Measurements from ENCODE around the gene CSAG1.
"Not testable (repeated sequence)": the region's sequence is repeated elsewhere in the genome, so short reads cannot be mapped to it uniquely, and the experiment has no call there.

The CSAG1 gene, protein sequence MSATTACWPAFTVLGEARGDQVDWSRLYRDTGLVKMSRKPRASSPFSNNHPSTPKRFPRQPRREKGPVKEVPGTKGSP

DNA sequence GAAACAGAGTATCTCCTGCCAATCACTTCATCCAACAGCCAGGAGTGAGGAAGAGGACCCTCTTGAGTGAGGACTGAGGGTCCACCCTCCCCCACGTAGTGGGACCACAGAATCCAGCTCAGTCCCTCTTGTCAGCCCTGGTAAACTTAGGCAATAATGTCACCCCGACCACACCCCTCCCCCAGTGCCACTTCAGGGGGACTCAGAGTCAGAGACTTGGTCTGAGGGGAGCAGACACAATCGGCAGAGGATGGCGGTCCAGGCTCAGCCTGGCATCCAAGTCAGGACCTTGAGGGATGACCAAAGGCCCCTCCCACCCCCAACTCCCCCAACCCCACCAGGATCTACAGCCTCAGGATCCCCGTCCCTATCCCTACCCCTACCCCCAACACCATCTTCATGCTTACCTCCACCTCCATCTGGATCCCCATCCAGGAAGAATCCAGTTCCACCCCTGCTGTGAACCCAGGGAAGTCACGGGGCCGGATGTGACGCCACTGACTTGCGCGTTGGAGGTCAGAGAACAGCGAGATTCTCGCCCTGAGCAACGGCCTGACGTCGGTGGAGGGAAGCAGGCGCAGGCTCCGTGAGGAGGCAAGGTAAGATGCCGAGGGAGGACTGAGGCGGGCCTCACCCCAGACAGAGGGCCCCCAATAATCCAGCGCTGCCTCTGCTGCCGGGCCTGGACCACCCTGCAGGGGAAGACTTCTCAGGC lies at the start of gene CSAG1, which contains the start of gene MAGEA12:
Gene CSAG1 (minus strand): TSS at position 461 of the 715 bp plus-strand sequence. CDS start 1,261 bp downstream, outside the sequence.
Gene MAGEA12 (plus strand): TSS at position 497 of the 715 bp plus-strand sequence. CDS start 2,405 bp downstream, outside the sequence.
- no peak for ATAC-seq

DNA sequence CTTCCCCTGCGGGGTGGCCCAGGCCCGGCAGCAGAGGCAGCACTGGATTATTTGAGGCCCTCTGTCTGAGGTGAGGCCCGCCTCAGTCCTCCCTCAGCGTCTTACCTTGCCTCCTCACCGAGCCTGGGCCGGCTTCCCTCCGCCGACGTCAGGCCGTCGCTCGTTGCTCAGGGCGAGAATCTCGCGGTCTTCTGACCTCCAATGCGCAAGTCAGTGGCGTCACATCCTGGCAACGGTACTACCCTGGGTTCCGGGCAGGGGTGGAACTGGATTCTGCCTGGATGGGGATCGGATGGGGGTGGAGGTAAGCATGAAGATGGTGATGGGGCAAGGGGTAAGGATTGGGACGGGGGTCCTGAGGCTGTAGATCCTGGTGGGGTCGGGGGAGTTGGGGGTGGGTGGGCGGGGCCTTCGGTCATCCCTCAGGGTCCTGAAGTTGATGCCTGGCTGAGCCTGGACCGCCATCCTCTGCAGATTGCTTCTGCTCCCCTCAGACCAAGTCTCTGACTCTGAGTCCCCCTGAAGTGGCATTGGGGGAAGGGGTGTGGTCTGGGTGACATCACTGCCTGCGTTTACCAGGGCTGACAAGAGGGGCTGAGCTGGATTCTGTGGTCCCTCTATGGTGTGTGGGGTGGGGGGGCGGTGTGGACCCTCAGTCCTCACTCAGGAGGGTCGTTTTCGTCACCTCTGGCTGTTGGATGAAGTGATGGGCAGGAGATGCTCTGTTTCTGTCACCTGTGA lies 36.2 kb upstream of the CSAG1 start, which contains the start of gene MAGEA6:
Gene MAGEA6 (minus strand): TSS at position 141 of the 741 bp plus-strand sequence. CDS start 2,039 bp downstream, outside the sequence.
- not testable (repeated sequence) for ATAC-seq

DNA sequence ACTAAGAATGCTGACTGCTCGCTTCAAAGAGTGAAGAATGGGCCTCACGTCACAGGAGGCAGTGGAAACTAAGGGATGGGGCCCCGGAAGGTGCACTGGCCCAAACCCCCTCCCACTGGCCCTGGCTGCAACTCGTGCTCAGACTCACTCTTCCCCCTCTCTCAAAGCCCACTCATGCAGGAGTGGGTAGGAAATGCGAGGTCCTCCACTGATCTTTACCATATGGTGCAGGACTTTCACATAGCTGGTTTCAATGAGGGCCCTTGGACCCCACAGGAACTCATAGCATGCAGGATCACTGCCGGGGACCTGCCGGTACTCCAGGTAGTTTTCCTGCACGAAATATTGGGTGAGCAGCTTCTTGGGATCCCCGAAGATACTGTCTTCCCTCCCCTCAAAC lies 33.0 kb upstream of the CSAG1 start:
- not testable (repeated sequence) for ATAC-seq

DNA sequence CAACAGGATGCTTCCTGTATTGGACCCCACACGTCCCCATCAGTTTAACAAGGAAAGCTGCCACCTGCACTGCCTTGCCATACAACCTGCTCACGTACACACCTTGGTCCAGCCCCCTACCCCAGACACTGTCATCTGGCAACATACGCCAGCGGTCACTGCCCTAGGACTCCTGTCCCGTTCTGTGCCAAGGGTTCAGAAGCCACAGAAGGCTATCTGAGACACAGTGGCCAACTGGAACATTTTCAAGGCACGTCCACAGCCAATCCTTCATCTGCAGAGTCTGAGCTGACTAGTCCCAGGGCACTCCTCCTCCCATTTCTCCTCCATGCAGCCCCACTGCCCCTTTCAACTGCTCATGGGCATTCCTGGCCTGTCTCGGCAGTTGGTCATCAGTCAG lies 28.1 kb upstream of the CSAG1 start:
- ATAC-seq, result not testable (repeated sequence)

DNA sequence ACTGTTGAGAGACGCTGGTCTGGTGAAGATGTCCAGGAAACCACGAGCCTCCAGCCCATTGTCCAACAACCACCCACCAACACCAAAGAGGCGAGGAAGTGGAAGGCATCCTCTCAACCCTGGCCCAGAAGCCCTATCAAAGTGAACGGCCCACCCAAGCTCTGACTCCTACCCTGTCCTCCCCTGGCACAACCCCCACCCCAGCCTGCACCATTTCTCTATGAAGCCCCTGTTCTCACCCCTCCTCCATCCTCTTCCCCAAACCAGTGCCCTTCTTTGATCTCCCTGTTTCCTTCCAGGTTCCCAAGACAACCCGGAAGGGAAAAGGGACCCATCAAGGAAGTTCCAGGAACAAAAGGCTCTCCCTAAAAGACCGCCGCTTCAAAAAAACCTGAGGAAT lies 26.0 kb upstream of the CSAG1 start:
- not testable (repeated sequence) for ATAC-seq

DNA sequence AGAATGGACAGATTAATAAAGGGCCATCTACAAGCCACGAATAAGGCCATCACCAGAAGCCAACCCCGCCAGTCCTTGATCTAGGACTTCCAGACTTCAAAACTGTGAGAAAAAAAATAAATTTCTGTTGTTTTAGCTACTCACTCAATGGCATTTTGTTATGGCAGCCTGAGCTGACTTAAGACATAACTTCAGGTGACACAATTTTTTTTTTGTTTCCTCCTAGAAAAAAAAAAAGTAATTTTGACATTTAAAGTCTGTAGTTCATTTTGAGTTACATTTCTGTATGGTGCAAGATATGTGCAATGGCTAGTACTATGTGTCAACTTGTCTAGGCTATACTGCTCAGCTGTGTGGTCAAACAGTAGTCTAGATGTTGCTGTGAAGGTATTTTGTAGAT lies 25.4 kb upstream of the CSAG1 start, which contains the start of gene CSAG3:
Gene CSAG3 (plus strand): TSS at position 301 of the 400 bp plus-strand sequence.
- not testable (repeated sequence) for ATAC-seq

DNA sequence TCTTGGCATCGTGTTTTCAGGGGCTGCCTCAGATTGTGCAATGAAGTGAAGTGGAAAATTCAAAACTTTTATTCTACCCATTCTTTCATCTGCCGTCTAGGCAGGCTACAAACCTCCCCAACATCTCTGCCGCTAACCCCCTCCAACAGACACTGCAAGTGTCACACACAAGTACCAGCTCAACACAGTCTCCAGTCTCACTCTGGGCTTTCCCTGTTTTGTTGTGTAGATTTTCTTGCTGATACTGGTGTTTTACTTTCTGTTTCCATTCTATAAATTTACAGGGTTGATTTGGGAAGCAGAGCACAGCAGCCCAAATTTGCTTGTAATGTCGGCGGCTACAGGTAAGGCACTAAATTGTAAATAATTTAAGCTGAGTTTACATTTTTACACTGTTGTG lies 21.4 kb upstream of the CSAG1 start:
- ATAC-seq, result not testable (repeated sequence)

DNA sequence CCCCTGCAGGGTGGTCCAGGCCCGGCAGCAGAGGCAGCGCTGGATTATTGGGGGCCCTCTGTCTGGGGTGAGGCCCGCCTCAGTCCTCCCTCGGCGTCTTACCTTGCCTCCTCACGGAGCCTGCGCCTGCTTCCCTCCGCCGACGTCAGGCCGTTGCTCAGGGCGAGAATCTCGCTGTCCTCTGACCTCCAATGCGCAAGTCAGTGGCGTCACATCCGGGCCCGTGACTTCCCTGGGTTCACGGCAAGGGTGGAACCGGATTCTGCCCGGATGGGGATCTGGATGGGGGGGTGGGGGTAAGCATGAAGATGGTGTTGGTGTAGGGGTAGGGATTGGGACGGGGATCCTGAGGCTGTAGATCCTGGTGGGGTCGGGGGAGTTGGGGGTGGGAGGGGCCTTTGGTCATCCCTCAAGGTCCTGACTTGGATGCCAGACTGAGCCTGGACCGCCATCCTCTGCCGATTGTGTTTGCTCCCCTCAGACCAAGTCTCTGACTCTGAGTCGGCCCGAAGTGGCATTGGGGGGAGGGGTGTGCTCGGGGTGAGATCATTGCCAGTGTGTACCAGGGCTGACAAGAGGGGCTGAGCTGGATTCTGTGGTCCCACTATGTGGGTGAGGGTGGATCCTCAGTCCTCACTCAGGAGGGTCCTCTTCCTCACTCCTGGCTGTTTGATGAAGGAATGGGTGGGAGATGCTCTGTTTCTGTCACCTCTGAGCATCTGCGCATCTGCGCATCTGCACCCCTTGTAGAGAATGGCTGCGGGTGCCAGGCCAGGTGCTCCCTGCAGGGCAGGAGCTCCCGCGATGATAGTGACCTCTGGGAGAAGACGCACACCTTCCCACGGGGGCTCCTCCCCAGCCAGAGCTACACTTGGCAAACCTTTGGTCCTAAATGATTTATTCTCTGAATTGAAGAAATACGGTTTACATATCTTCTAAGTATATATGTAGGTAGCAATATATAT lies 20.4 kb upstream of the CSAG1 start, which contains the start of gene MAGEA2:
Gene MAGEA2 (minus strand): TSS at position 157 of the 965 bp plus-strand sequence. CDS start 2,479 bp downstream, outside the sequence.
- not testable (repeated sequence) for ATAC-seq

DNA sequence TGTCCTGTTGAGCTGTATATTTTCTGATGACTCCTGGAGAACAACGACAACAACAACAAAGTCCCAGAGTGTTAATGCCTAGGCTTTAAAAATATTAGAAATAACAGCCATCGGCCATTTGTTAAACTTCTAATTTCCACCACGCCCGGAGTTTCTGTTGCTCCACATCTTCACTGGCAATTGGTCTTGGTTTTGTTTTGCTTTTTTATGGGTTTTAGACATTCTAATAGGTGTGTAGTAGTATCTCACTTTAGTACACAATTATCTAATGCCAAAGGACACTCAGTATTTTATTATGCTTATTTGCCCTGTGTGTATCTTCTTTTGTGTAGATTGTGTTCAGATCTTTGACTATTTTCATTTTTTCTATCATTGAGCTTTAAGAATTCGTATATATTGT lies 5.0 kb upstream of the CSAG1 start:
- ATAC-seq, result no peak

DNA sequence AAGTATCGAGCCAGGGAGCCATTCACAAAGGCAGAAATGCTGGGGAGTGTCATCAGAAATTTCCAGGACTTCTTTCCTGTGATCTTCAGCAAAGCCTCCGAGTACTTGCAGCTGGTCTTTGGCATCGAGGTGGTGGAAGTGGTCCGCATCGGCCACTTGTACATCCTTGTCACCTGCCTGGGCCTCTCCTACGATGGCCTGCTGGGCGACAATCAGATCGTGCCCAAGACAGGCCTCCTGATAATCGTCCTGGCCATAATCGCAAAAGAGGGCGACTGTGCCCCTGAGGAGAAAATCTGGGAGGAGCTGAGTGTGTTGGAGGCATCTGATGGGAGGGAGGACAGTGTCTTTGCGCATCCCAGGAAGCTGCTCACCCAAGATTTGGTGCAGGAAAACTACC lies 3.0 kb upstream of the CSAG1 start:
- ATAC-seq, result not testable (repeated sequence)

DNA sequence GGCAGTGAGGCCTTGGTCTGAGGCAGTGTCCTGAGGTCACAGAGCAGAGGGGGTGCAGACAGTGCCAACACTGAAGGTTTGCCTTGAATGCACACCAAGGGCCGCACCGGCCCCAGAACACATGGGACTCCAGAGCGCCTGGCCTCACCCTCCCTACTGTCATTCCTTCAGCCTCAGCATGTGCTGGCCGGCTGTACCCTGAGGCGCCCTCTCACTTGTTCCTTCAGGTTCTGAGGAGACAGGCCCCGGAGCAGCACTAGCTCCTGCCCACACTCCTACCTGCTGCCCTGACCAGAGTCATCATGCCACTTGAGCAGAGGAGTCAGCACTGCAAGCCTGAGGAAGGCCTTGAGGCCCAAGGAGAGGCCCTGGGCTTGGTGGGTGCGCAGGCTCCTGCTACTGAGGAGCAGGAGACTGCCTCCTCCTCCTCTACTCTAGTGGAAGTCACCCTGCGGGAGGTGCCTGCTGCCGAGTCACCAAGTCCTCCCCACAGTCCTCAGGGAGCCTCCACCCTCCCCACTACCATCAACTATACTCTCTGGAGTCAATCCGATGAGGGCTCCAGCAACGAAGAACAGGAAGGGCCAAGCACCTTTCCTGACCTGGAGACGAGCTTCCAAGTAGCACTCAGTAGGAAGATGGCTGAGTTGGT lies 2.5 kb upstream of the CSAG1 start:
- no peak for ATAC-seq

DNA sequence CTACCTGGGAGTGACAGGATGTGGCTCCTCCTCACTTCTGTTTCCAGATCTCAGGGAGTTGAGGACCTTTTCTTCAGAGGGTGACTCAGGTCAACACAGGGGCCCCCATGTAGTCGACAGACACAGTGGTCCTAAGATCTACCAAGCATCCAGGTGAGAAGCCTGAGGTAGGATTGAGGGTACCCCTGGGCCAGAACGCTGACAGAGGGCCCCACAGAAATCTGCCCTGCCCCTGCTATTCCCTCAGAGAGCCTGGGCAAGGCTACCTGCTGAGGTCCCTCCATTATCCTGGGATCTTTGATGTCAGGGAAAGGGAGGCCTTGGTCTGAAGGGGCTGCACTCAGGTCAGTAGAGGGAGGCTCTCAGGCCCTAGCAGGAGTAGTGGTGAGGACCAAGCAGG lies 1.6 kb upstream of the CSAG1 start:
- no peak for ATAC-seq

DNA sequence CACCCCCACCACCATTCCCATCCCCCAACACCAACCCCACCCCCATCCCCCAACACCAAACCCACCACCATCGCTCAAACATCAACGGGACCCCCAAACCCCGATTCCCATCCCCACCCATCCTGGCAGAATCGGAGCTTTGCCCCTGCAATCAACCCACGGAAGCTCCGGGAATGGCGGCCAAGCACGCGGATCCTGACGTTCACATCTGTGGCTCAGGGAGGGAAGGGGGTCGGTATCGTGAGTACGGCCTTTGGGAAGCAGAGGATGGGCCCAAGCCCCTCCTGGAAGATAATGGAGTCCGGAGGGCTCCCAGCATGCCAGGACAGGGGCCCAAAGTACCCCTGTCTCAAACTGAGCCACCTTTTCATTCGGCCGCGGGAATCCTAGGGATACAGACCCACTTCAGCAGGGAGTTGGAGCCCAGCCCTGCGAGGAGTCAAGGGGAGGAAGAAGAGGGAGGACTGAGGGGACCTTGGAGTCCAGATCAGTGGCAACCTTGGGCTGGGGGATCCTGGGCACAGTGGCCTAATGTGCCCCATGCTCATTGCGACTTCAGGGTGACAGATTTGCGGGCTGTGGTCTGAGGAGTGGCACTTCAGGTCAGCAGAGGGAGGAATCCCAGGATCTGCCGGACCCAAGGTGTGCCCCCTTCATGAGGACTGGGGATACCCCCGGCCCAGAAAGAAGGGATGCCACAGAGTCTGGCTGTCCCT lies 780 bp upstream of the CSAG1 start:
- ATAC-seq, result not testable (repeated sequence)

DNA sequence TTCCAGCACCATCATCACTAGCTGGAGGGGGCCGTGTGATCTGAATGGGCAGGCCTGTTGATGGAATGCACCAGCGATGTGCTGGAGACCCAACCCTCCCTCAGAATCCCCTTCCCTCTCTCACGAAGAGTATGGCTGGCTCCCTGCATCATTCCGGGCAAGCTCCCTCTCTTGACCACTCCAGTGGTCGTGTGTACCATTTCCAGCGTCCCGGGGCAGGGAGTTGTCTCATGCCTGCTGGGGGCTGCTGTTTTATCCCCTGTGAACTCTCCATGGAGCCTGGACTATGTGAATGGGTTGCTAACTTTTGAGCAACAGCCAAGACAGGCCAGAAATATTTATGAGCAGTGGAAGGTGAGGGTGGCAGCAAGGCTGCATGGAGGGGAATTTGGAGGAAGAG lies 8.1 kb downstream of the CSAG1 start:
- no peak for ATAC-seq

DNA sequence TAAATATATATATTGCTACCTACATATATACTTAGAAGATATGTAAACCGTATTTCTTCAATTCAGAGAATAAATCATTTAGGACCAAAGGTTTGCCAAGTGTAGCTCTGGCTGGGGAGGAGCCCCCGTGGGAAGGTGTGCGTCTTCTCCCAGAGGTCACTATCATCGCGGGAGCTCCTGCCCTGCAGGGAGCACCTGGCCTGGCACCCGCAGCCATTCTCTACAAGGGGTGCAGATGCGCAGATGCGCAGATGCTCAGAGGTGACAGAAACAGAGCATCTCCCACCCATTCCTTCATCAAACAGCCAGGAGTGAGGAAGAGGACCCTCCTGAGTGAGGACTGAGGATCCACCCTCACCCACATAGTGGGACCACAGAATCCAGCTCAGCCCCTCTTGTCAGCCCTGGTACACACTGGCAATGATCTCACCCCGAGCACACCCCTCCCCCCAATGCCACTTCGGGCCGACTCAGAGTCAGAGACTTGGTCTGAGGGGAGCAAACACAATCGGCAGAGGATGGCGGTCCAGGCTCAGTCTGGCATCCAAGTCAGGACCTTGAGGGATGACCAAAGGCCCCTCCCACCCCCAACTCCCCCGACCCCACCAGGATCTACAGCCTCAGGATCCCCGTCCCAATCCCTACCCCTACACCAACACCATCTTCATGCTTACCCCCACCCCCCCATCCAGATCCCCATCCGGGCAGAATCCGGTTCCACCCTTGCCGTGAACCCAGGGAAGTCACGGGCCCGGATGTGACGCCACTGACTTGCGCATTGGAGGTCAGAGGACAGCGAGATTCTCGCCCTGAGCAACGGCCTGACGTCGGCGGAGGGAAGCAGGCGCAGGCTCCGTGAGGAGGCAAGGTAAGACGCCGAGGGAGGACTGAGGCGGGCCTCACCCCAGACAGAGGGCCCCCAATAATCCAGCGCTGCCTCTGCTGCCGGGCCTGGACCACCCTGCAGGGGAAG lies 19.4 kb downstream of the CSAG1 start, which contains the start of gene MAGEA2B:
Gene MAGEA2B (plus strand): TSS at position 814 of the 973 bp plus-strand sequence. CDS start 2,479 bp downstream, outside the sequence.
- ATAC-seq, result not testable (repeated sequence)

DNA sequence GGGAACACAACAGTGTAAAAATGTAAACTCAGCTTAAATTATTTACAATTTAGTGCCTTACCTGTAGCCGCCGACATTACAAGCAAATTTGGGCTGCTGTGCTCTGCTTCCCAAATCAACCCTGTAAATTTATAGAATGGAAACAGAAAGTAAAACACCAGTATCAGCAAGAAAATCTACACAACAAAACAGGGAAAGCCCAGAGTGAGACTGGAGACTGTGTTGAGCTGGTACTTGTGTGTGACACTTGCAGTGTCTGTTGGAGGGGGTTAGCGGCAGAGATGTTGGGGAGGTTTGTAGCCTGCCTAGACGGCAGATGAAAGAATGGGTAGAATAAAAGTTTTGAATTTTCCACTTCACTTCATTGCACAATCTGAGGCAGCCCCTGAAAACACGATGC lies 20.3 kb downstream of the CSAG1 start:
- not testable (repeated sequence) for ATAC-seq

DNA sequence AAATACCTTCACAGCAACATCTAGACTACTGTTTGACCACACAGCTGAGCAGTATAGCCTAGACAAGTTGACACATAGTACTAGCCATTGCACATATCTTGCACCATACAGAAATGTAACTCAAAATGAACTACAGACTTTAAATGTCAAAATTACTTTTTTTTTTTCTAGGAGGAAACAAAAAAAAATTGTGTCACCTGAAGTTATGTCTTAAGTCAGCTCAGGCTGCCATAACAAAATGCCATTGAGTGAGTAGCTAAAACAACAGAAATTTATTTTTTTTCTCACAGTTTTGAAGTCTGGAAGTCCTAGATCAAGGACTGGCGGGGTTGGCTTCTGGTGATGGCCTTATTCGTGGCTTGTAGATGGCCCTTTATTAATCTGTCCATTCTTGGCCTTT lies 24.3 kb downstream of the CSAG1 start, which contains the start of gene CSAG2:
Gene CSAG2 (minus strand): TSS at position 101 of the 400 bp plus-strand sequence. CDS start 161 bp downstream, outside the sequence.
- not testable (repeated sequence) for ATAC-seq

DNA sequence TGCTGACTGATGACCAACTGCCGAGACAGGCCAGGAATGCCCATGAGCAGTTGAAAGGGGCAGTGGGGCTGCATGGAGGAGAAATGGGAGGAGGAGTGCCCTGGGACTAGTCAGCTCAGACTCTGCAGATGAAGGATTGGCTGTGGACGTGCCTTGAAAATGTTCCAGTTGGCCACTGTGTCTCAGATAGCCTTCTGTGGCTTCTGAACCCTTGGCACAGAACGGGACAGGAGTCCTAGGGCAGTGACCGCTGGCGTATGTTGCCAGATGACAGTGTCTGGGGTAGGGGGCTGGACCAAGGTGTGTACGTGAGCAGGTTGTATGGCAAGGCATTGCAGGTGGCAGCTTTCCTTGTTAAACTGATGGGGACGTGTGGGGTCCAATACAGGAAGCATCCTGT lies 27.0 kb downstream of the CSAG1 start:
- not testable (repeated sequence) for ATAC-seq

DNA sequence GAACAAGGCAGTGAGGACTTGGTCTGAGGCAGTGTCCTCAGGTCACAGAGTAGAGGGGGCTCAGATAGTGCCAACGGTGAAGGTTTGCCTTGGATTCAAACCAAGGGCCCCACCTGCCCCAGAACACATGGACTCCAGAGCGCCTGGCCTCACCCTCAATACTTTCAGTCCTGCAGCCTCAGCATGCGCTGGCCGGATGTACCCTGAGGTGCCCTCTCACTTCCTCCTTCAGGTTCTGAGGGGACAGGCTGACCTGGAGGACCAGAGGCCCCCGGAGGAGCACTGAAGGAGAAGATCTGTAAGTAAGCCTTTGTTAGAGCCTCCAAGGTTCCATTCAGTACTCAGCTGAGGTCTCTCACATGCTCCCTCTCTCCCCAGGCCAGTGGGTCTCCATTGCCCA lies 33.1 kb downstream of the CSAG1 start:
- not testable (repeated sequence) for ATAC-seq
